HCT116 (cell line): ENCODE results near the gene P2RY14. TPM values are rescaled to one million over a fixed set of nuclear protein-coding genes. Genes with fewer than 3 reads are reported as not detected.

ENCODE experiments used
- ATAC-seq: fragments of 200-7000 bp; cut with Tn5 transposase; 2 replicates; pipeline ENCODE4 v1.9.1; 2020; ENCODE audit warnings: mild to moderate bottlenecking, moderate library complexity
- BruUV-seq: library from RNA; stranded (reverse); fragments of 400-500 nt; replicated peaks from 2 replicates; lab custom pipeline; 2021; lab: Mats Ljungman, UMichigan
- CTCF ChIA-PET: fragments of 300-600 bp; sonication (Branson Sonifier 250); formaldehyde crosslinking; loops from one replicate; lab custom pipeline; 2021; ENCODE audit warnings: antibody characterized with exemption; lab: Charles Lee
- POLR2A ChIA-PET: fragments of 300-600, 350-600 bp; sonication (Branson Sonifier 250); formaldehyde crosslinking; loops from one replicate; lab custom pipeline; 2021; ENCODE audit warnings: antibody characterized with exemption; lab: Charles Lee
- RAD21 ChIA-PET, 2 experiments: fragments of 300-600 bp; sonication (Branson Sonifier 250); formaldehyde crosslinking; loops; one replicate each; lab custom pipeline; 2023; ENCODE audit warnings: low total read pairs in 2 of 2; ENCODE audit not compliant: uncharacterized antibody in 2 of 2, unreplicated experiment in 2 of 2, low non-redundant PET in 1 of 2; lab: Charles Lee
- DNase-seq: peaks from one replicate; pipeline ENCODE4 v3.0.0-alpha.2; 2010; ENCODE audit warnings: low read depth, low spot score
- H2AFZ ChIP-seq: fragments of 200-600 bp; shearing (Covaris generic), sonication (generic); 2 replicates; pipeline ENCODE4 v1.6.1; 2017; ENCODE audit warnings: low read depth, mixed run types, mixed read lengths, antibody characterized with exemption, low read length; ENCODE audit not compliant: poor library complexity, severe bottlenecking
- H3K27ac ChIP-seq: 2 replicates; pipeline ENCODE4 v1.5.1; 2012; ENCODE audit warnings: low read depth, low read length
- H3K27me3 ChIP-seq: fragments of 200-600 bp; sonication (generic); 2 replicates; pipeline ENCODE4 v1.6.1; 2016; ENCODE audit warnings: mixed run types, low read length, mixed read lengths; ENCODE audit not compliant: insufficient read depth
- H3K36me3 ChIP-seq, 2 experiments: fragments of 200-500 bp in 1 of 2; fragments of 200-600 bp in 1 of 2; sonication (Bioruptor generic) in 1 of 2; sonication (generic) in 1 of 2; 2 replicates each; pipeline versions ENCODE4 v1.5.1 to v1.6.1; 2014 to 2016; ENCODE audit warnings: low read length in 2 of 2, inconsistent platforms in 1 of 2, mixed read lengths in 1 of 2, mixed run types in 1 of 2; ENCODE audit not compliant: insufficient read depth in 2 of 2, control insufficient read depth in 1 of 2
- H3K4me1 ChIP-seq, 2 experiments: fragments of 200-600 bp in 1 of 2; sonication (generic) in 1 of 2; 2 replicates each; pipeline versions ENCODE4 v1.5.1 to v1.6.1; 2012 to 2017; ENCODE audit warnings: low read length in 2 of 2, inconsistent platforms in 1 of 2, mild to moderate bottlenecking in 1 of 2, mixed read lengths in 1 of 2, mixed run types in 1 of 2, moderate library complexity in 1 of 2; ENCODE audit not compliant: insufficient read depth in 2 of 2, control insufficient read depth in 1 of 2
- H3K4me2 ChIP-seq: fragments of 200-600 bp; sonication (generic); 2 replicates; pipeline ENCODE4 v1.6.1; 2017; ENCODE audit warnings: mixed run types, low read length, mixed read lengths
- H3K4me3 ChIP-seq, 2 experiments: fragments of 200-600 bp in 1 of 2; sonication (generic) in 1 of 2; replicated peaks in 1 of 2; 2 replicates each; pipeline ENCODE4 v1.5.1; 2011 to 2016; ENCODE audit warnings: low read length in 2 of 2, control low read depth in 1 of 2, low read depth in 1 of 2, mild to moderate bottlenecking in 1 of 2, mixed read lengths in 1 of 2, mixed run types in 1 of 2
- H3K79me2 ChIP-seq: fragments of 200-600 bp; sonication (generic); 2 replicates; pipeline ENCODE4 v1.6.1; 2017; ENCODE audit warnings: mild to moderate bottlenecking, mixed run types, low read length, moderate library complexity, mixed read lengths; ENCODE audit not compliant: insufficient read depth
- H3K9ac ChIP-seq: fragments of 200-600 bp; sonication (generic); 2 replicates; pipeline ENCODE4 v1.6.1; 2016; ENCODE audit warnings: low read length, mixed read lengths
- H3K9me2 ChIP-seq: fragments of 200-600 bp; sonication (generic), shearing (Covaris generic); 2 replicates; pipeline ENCODE4 v1.6.1; 2017; ENCODE audit warnings: mixed run types, mild to moderate bottlenecking, moderate library complexity; ENCODE audit not compliant: insufficient read depth
- H3K9me3 ChIP-seq, 2 experiments: fragments of 200-500 bp in 1 of 2; fragments of 200-600 bp in 1 of 2; sonication (Bioruptor generic) in 1 of 2; sonication (generic) in 1 of 2; 2 replicates each; pipeline ENCODE4 v1.6.1; 2014 to 2017; ENCODE audit warnings: low read length in 2 of 2, mixed read lengths in 2 of 2, inconsistent platforms in 1 of 2, low read depth in 1 of 2, mild to moderate bottlenecking in 1 of 2, mixed run types in 1 of 2, moderate library complexity in 1 of 2; ENCODE audit not compliant: control insufficient read depth in 1 of 2, insufficient read depth in 1 of 2
- H4K20me1 ChIP-seq: fragments of 200-600 bp; sonication (generic), shearing (Covaris generic); 2 replicates; pipeline ENCODE4 v1.6.1; 2017; ENCODE audit warnings: mixed run types, mild to moderate bottlenecking, moderate library complexity; ENCODE audit not compliant: insufficient read depth
- CBX3 ChIP-seq: IDR thresholded peaks from 2 replicates; pipeline ENCODE4 v1.6.1; 2012; ENCODE audit warnings: low read depth
- CEBPB ChIP-seq: IDR thresholded peaks from 2 replicates; pipeline ENCODE4 v1.6.1; 2012; ENCODE audit warnings: low read depth
- CTCF ChIP-seq, 3 experiments: fragments of 200-600 bp in 1 of 3; sonication (generic) in 1 of 3; IDR thresholded peaks in 2 of 3; conservative IDR thresholded peaks in 1 of 3; 2 replicates each; pipeline ENCODE4 v1.5.1; 2012 to 2017; ENCODE audit warnings: low read depth in 2 of 3, low read length in 2 of 3, antibody characterized with exemption in 1 of 3, borderline replicate concordance in 1 of 3, control low read depth in 1 of 3, mild to moderate bottlenecking in 1 of 3, mixed read lengths in 1 of 3, mixed run types in 1 of 3, moderate library complexity in 1 of 3; ENCODE audit not compliant: insufficient read depth in 1 of 3
- ELF1 ChIP-seq: IDR thresholded peaks from 2 replicates; pipeline ENCODE4 v1.6.1; 2012; ENCODE audit warnings: low read depth, borderline replicate concordance
- EZH2 ChIP-seq: fragments of 200-600 bp; sonication (generic); IDR thresholded peaks from 2 replicates; pipeline ENCODE4 v1.6.1; 2017; ENCODE audit warnings: antibody characterized with exemption, mixed run types
- FOSL1 ChIP-seq: IDR thresholded peaks from 2 replicates; pipeline ENCODE4 v1.6.1; 2012; ENCODE audit warnings: low read depth
- POLR2AphosphoS5 ChIP-seq: IDR thresholded peaks from 2 replicates; pipeline ENCODE4 v1.6.1; 2011; ENCODE audit warnings: mild to moderate bottlenecking, low read depth, low read length, moderate library complexity
- RAD21 ChIP-seq: IDR thresholded peaks from 2 replicates; pipeline ENCODE4 v1.6.1; 2012; ENCODE audit warnings: low read depth, mild to moderate bottlenecking
- SIN3A ChIP-seq: IDR thresholded peaks from 2 replicates; pipeline ENCODE4 v1.6.1; 2012; ENCODE audit warnings: low read depth
- SP1 ChIP-seq: IDR thresholded peaks from 2 replicates; pipeline ENCODE4 v1.6.1; 2012; ENCODE audit warnings: low read depth
- SRF ChIP-seq: IDR thresholded peaks from 2 replicates; pipeline ENCODE4 v1.6.1; 2012; ENCODE audit warnings: low read depth
- TCF7L2 ChIP-seq: IDR thresholded peaks from 2 replicates; pipeline ENCODE4 v1.7.0; 2011; ENCODE audit warnings: borderline replicate concordance, inconsistent platforms; ENCODE audit not compliant: insufficient read depth, insufficient read length; ENCODE audit errors: extremely low read depth
- YY1 ChIP-seq: IDR thresholded peaks from 2 replicates; pipeline ENCODE4 v1.6.1; 2011; ENCODE audit warnings: low read length, low read depth, moderate library complexity, mild to moderate bottlenecking; ENCODE audit not compliant: insufficient replicate concordance; ENCODE audit errors: extremely low read depth
- ZBTB33 ChIP-seq: IDR thresholded peaks from 2 replicates; pipeline ENCODE4 v1.6.1; 2011; ENCODE audit warnings: mild to moderate bottlenecking, low read length, moderate library complexity; ENCODE audit not compliant: insufficient replicate concordance; ENCODE audit errors: extremely low read depth
- ZNF274 ChIP-seq: fragments of 200-500 bp; sonication (Bioruptor generic); IDR thresholded peaks from 2 replicates; pipeline ENCODE4 v1.6.1; 2014; ENCODE audit warnings: mild to moderate bottlenecking, low read depth, low read length, inconsistent platforms
- intact Hi-C: fragments of 100-400 bp; cut with micrococcal nuclease; formaldehyde crosslinking; loops from 2 replicates; pipeline ENCODE4 v1.10.0; 2022
- total RNA-seq: library from RNA; stranded (reverse); gene quantifications from one replicate; pipeline ENCODE4 v1.2.1, GENCODE V29; 2021; ENCODE audit not compliant: unreplicated experiment

P2RY14 gene
- total RNA-seq, 1 experiment from 2014 or later, result not detected

DNA sequence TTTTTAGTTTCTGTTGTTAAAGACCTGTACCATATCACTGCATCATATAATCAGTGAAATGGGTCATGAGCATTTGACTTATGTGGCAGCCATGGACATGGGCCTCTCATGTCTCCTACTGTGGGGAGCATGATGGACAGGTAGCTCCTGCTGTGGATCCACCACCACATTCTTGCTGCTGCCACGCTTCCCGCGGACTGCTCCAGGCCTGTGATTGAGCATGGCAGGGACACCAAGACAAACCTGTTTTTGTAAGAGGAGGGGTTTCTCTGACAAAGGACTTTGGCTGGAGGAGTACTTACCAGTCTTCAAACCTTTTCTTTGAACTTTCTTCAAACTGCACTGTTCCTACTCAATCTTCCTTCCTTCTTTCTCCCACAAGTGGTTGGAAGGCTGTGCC, 17.9 kb upstream of the P2RY14 start (continued):
- TF ChIP-seq CTCF (IDR thresholded peaks at IDR 0.05 in 2 of 3, conservative IDR thresholded peaks at IDR 0.05 in 1 of 3; ENCODE audit: borderline replicate concordance in 1 of 3, insufficient read depth in 1 of 3, low read depth in 2 of 3, low read length in 2 of 3), result no peak
- TF ChIP-seq ELF1, result no peak
- TF ChIP-seq, all 23 proteins: peak for 0

- no peak overlapping the region for H3K4me2 ChIP-seq
- H3K27ac ChIP-seq, result no peak overlapping the region
- ChIA-PET POLR2A (no interaction called here), CTCF (interaction anchor here (1.0 kb wide), 1 partner anchor 146 kb away, joined by 3 read pairs; no protein-coding TSS in a partner anchor), RAD21 (no interaction called here)
- H3K79me2 ChIP-seq, result no peaks in the 10 kb centered on the region
- no peaks in the 10 kb centered on the region for H4K20me1 ChIP-seq
- no peaks in the 10 kb centered on the region for H3K36me3 ChIP-seq
- H3K9ac ChIP-seq, result no peak overlapping the region
- no peak for DNase-seq
- H3K4me1 ChIP-seq, result no peaks in the 10 kb centered on the region
- intact Hi-C loops, result loop anchor here (5.0 kb wide), 2 partner anchors 144 to 369 kb away; no protein-coding TSS in a partner anchor
- no peak overlapping the region for H2AFZ ChIP-seq
- H3K9me2 ChIP-seq, result no peaks in the 10 kb centered on the region
- H3K4me3 ChIP-seq, result no peak overlapping the region
- H3K9me3 ChIP-seq, result no peaks in the 10 kb centered on the region
- no peaks in the 10 kb centered on the region for H3K27me3 ChIP-seq
- BruUV-seq, result no TSS peak
- ATAC-seq, result no peak
- no peak for TF ChIP-seq CTCF (IDR thresholded peaks at IDR 0.05 in 2 of 3, conservative IDR thresholded peaks at IDR 0.05 in 1 of 3; ENCODE audit: borderline replicate concordance in 1 of 3, insufficient read depth in 1 of 3, low read depth in 2 of 3, low read length in 2 of 3)
- TF ChIP-seq POLR2AphosphoS5, result no peak
- no peak for TF ChIP-seq SP1
- no peak for TF ChIP-seq SIN3A
- TF ChIP-seq EZH2, result no peak
- no peak for TF ChIP-seq YY1
- no peak for TF ChIP-seq RAD21
- TF ChIP-seq ZBTB33, result no peak
- TF ChIP-seq TCF7L2, result no peak
- TF ChIP-seq SRF, result no peak
- no peak for TF ChIP-seq CEBPB
- TF ChIP-seq FOSL1, result no peak
- TF ChIP-seq ZNF274, result no peak
- no peak for TF ChIP-seq CBX3
Measured at GRCh38 chr3:151293127-151293526, 14.8 kb upstream of the P2RY14 start.
